Trophoblast cell (in vitro differentiated cells and primary cell): ENCODE data around the gene PTCD1.

Source experiments
- DNase-seq, 2 donors: peaks; one replicate each; pipeline ENCODE4 v3.0.0-alpha.2; 2016
- H2AFZ ChIP-seq: 2 replicates; pipeline ENCODE4 v1.6.1; 2013; ENCODE audit warnings: low read length, moderate library complexity, mild to moderate bottlenecking; ENCODE audit not compliant: insufficient read depth, poor library complexity
- H2AK5ac ChIP-seq: 2 replicates; pipeline ENCODE4 v1.6.1; 2013; ENCODE audit warnings: mild to moderate bottlenecking, low read length
- H2BK120ac ChIP-seq: 2 replicates; pipeline ENCODE4 v1.6.1; 2013; ENCODE audit warnings: low read length, mild to moderate bottlenecking, moderate library complexity; ENCODE audit not compliant: insufficient read depth, poor library complexity
- H2BK12ac ChIP-seq: 2 replicates; pipeline ENCODE4 v1.6.1; 2013; ENCODE audit warnings: mild to moderate bottlenecking, low read length, moderate library complexity
- H2BK5ac ChIP-seq: 2 replicates; pipeline ENCODE4 v1.6.1; 2013; ENCODE audit warnings: low read length, low read depth, moderate library complexity, mild to moderate bottlenecking; ENCODE audit not compliant: poor library complexity
- H3K14ac ChIP-seq: 2 replicates; pipeline ENCODE4 v1.6.1; 2013; ENCODE audit warnings: mild to moderate bottlenecking, low read length
- H3K18ac ChIP-seq: 2 replicates; pipeline ENCODE4 v1.6.1; 2013; ENCODE audit warnings: mild to moderate bottlenecking, low read length
- H3K23ac ChIP-seq: 2 replicates; pipeline ENCODE4 v1.6.1; 2013; ENCODE audit warnings: low read length
- H3K27ac ChIP-seq: 2 replicates; pipeline ENCODE4 v1.5.1; 2013; ENCODE audit warnings: low read depth, mild to moderate bottlenecking, inconsistent platforms, low read length, moderate library complexity
- H3K27me3 ChIP-seq: 2 replicates; pipeline ENCODE4 v1.6.1; 2013; ENCODE audit warnings: inconsistent platforms, mild to moderate bottlenecking, low read length, moderate library complexity; ENCODE audit not compliant: insufficient read depth
- H3K36me3 ChIP-seq, 2 experiments: 1 replicate in 1 of 2; 2 replicates in 1 of 2; pipeline ENCODE4 v1.6.1; 2013; ENCODE audit warnings: low read length in 2 of 2, mild to moderate bottlenecking in 2 of 2, moderate library complexity in 1 of 2; ENCODE audit not compliant: insufficient read depth in 2 of 2, control insufficient read depth in 1 of 2
- H3K4ac ChIP-seq: 2 replicates; pipeline ENCODE4 v1.6.1; 2013; ENCODE audit warnings: low read depth, mild to moderate bottlenecking, low read length, moderate library complexity
- H3K4me1 ChIP-seq, 2 experiments: 1 replicate in 1 of 2; 2 replicates in 1 of 2; pipeline ENCODE4 v1.6.1; 2013; ENCODE audit warnings: low read length in 2 of 2, mild to moderate bottlenecking in 2 of 2, moderate library complexity in 1 of 2; ENCODE audit not compliant: insufficient read depth in 2 of 2, control insufficient read depth in 1 of 2
- H3K4me2 ChIP-seq: 2 replicates; pipeline ENCODE4 v1.6.1; 2013; ENCODE audit warnings: inconsistent platforms, mild to moderate bottlenecking, low read length, moderate library complexity
- H3K4me3 ChIP-seq: 2 replicates; pipeline ENCODE4 v1.5.1; 2013; ENCODE audit warnings: mild to moderate bottlenecking, low read depth, low read length, inconsistent platforms
- H3K79me1 ChIP-seq: one replicate; pipeline ENCODE4 v1.6.1; 2013; ENCODE audit warnings: low read length
- H3K79me2 ChIP-seq: 2 replicates; pipeline ENCODE4 v1.6.1; 2013; ENCODE audit warnings: low read length, mild to moderate bottlenecking; ENCODE audit not compliant: control insufficient read depth, insufficient read depth, poor library complexity
- H3K9ac ChIP-seq: 2 replicates; pipeline ENCODE4 v1.6.1; 2013; ENCODE audit warnings: mild to moderate bottlenecking, low read length
- H3K9me3 ChIP-seq: 2 replicates; pipeline ENCODE4 v1.6.1; 2013; ENCODE audit warnings: low read depth, mild to moderate bottlenecking, control low read depth, inconsistent platforms, low read length; ENCODE audit not compliant: insufficient read depth
- H4K12ac ChIP-seq: 2 replicates; pipeline ENCODE4 v1.6.1; 2013; ENCODE audit warnings: low read depth, mild to moderate bottlenecking, low read length, moderate library complexity
- H4K8ac ChIP-seq: 2 replicates; pipeline ENCODE4 v1.6.1; 2013; ENCODE audit warnings: low read depth, mild to moderate bottlenecking, low read length, moderate library complexity
- H4K91ac ChIP-seq: one replicate; pipeline ENCODE4 v1.6.1; 2013; ENCODE audit warnings: low read depth, mild to moderate bottlenecking, low read length, moderate library complexity
- WGBS: extraction: QIAGEN DNeasy Blood & Tissue Kit; methylation state at CpG from one replicate; pipeline ENCODE4 v1.1.7; 2013; ENCODE audit warnings: missing lambda C conversion rate; ENCODE audit not compliant: insufficient read length, insufficient coverage; ENCODE audit errors: extremely low coverage; 5-methylcytosine and 5-hydroxymethylcytosine counted together

Gene PTCD1

DNA sequence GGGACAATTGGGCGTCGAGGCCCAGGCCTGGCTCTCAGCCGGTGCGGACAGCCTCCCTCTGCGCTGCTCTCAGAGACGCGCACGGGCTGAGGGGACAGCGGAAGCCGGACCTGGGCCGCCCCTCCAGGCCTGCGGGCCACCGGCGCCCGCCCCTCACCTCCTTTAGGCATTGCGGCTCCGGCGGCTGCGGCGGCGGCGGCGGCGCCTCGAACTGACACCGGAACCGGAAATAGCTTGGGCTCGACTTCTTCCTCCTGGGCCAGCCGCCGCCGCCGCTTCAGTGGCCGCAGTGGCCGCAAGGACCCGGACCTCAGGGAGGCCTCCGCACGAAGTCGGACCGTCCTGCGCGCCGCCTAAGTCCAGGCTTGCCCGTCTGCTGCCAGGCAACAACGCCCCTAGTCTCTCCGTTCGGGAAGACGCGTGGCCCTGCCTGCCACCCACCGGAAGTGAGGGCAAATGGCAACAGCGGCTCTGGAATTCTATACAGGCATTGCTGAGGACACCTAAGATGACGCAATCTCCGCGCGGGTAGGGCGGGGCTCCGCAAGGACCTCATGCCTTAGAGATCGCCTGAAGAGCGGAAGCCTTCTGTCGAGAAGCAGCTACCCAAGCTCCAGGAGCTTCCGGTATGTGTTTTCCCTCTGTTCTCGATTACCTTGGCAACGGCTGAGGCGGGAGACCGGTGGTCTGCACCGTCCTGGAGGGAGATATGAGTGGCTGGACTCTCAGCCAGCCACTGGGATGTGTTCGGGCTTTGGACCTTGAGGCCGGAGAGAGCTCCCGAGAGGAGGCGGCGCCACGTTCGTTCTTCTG lies 30.0 kb downstream of the PTCD1 start, which contains the start of the genes BUD31 and PDAP1:
TSS of gene BUD31 (plus strand) at position 591 of the 813 bp plus-strand sequence. CDS start 2,124 bp downstream, outside the sequence.
TSS of gene PDAP1 (minus strand) at position 219 of the 813 bp plus-strand sequence. CDS start at position 170, 49 bp downstream.
- Histone ChIP-seq H4K12ac (peak within 1 kb of the TSS; percentile 98), H3K79me1 (peaks cover 14% of the 10 kb centered on the region), H3K9ac (peak within 1 kb of the TSS; percentile 97), H3K27me3 (peaks cover 2% of the 10 kb centered on the region), H3K23ac (no peak within 1 kb of the TSS), H3K36me3 (peaks cover 30 to 42% of the 10 kb centered on the region in 2 experiments), H3K4me2 (peak within 1 kb of the TSS; percentile 79), H3K4me1 (peaks cover 2 to 7% of the 10 kb centered on the region in 2 experiments), H2BK5ac (peak within 1 kb of the TSS; percentile 94), H3K79me2 (peaks cover 19% of the 10 kb centered on the region), H2AK5ac (peak within 1 kb of the TSS; percentile 99), H3K14ac (peak within 1 kb of the TSS; percentile 99), H4K8ac (peak within 1 kb of the TSS; percentile 99), H3K4me3 (peak within 1 kb of the TSS; percentile 97), H3K18ac (peak within 1 kb of the TSS; percentile 98), H3K4ac (peak within 1 kb of the TSS; percentile 99), H2BK12ac (peak within 1 kb of the TSS; percentile 41), H2BK120ac (peak within 1 kb of the TSS; percentile 95), H3K27ac (peak within 1 kb of the TSS; percentile 96), H4K91ac (peak within 1 kb of the TSS; percentile 88), H3K9me3 (no peaks in the 10 kb centered on the region), H2AFZ (peak within 1 kb of the TSS; percentile 81)
- no CpG with 5 or more reads among the region's 72 CpGs for WGBS
- DNase-seq, result peak; percentile 90 to 96

DNA sequence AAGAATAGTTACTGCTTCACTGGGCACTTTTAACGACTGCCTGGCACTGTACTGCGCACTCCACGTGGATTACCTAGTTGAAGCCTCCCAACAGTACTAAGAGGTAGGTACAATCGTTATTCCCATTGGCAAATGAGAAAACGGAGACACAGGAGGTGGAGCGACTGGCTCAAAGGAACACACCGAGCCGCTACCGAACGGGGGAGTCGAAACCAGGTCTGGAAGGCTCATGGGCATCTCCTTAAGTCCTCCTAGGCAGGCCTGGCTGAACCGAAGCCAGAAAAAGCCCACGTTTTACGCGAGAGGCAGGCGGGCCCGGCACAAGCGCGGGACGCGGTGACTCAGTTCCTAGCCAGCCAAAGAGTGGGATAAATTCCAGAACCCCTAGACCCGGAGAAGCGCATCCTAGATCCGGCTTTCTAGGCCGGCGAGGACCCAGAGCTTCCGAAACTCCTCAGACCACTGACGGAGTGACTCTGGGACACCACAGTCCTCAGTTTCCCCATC lies 30.7 kb downstream of the PTCD1 start:
- Histone ChIP-seq H2BK5ac (peak overlapping the region; percentile 91), H3K79me1 (peaks cover 14% of the 10 kb centered on the region), H3K79me2 (peaks cover 19% of the 10 kb centered on the region), H4K12ac (peak overlapping the region; percentile 98), H3K4me3 (peak overlapping the region; percentile 97), H2AK5ac (peak overlapping the region; percentile 99), H4K8ac (peak overlapping the region; percentile 99), H3K9ac (peak overlapping the region; percentile 97), H3K9me3 (no peaks in the 10 kb centered on the region), H2BK120ac (peak overlapping the region; percentile 95), H3K23ac (no peak overlapping the region), H3K18ac (peak overlapping the region; percentile 98), H3K4me2 (peak overlapping the region; percentile 79), H4K91ac (peak overlapping the region; percentile 88), H3K4ac (peak overlapping the region; percentile 99), H2BK12ac (peak overlapping the region; percentile 41), H3K36me3 (peaks cover 31 to 41% of the 10 kb centered on the region in 2 experiments), H2AFZ (peak overlapping the region; percentile 81), H3K4me1 (peaks cover 2 to 7% of the 10 kb centered on the region in 2 experiments), H3K27me3 (peaks cover 2% of the 10 kb centered on the region), H3K14ac (peak overlapping the region; percentile 99), H3K27ac (peak overlapping the region; percentile 96)
- DNase-seq, result peak; percentile 44 to 72
- no CpG with 5 or more reads among the region's 28 CpGs for WGBS

DNA sequence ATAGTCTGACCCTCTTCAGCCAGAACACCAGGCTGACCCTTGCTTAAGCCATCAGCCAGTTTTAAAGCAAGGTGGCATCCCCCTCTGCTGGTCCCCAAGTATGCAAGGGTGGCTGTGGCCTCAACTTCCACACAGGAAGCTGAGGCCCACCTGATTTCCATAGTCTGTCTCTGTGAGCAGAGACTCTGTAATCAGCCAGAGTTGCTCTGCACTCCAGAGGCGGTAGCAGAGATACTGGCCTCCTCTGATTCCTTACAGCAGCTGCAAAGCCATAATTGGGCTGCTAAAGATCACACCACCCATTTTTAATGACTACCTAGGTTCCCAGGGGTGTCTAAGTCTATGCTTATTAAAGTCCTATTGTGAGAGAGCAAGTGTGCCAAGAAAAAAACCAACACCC lies 32.0 kb downstream of the PTCD1 start:
- Histone ChIP-seq H3K79me2 (peaks cover 19% of the 10 kb centered on the region), H3K4me3 (no peak overlapping the region), H3K4me1 (peaks cover 2 to 7% of the 10 kb centered on the region in 2 experiments), H3K4ac (peak overlapping the region; percentile 16), H4K91ac (no peak overlapping the region), H3K36me3 (peaks cover 35 to 42% of the 10 kb centered on the region in 2 experiments), H3K27ac (no peak overlapping the region), H2BK120ac (no peak overlapping the region), H3K18ac (no peak overlapping the region), H2AFZ (no peak overlapping the region), H3K14ac (no peak overlapping the region), H4K8ac (no peak overlapping the region), H3K9me3 (no peaks in the 10 kb centered on the region), H2BK12ac (no peak overlapping the region), H3K79me1 (peaks cover 14% of the 10 kb centered on the region), H2BK5ac (no peak overlapping the region), H3K9ac (no peak overlapping the region), H2AK5ac (no peak overlapping the region), H3K4me2 (no peak overlapping the region), H3K27me3 (peaks cover 2% of the 10 kb centered on the region), H3K23ac (no peak overlapping the region), H4K12ac (no peak overlapping the region)
- DNase-seq, result no peak
- no CpG with 5 or more reads among the region's 1 CpG for WGBS

DNA sequence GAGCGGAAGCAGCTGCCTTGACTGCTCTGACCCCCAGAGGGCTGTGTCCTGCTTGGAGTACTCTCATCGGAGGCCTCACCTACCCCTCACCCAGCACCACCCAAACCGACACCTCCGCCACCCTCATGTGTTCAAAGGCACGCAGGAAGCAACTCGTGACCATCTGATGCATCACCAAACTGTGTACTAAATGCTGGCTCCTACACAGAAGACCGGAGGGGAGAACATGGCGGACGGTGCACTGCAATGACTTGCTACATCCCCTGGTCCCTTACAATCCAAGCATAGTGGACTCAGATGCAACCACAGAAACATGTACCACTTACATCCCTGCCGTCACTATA lies 33.6 kb downstream of the PTCD1 start:
- Histone ChIP-seq H3K23ac (no peak overlapping the region), H3K27ac (no peak overlapping the region), H3K4me3 (peak overlapping the region; percentile 31), H3K4me2 (no peak overlapping the region), H3K79me1 (peaks cover 14% of the 10 kb centered on the region), H2AK5ac (no peak overlapping the region), H3K9me3 (no peaks in the 10 kb centered on the region), H4K12ac (no peak overlapping the region), H3K27me3 (peaks cover 2% of the 10 kb centered on the region), H2AFZ (no peak overlapping the region), H4K91ac (no peak overlapping the region), H3K36me3 (peaks cover 41 to 45% of the 10 kb centered on the region in 2 experiments), H3K9ac (no peak overlapping the region), H3K18ac (peak overlapping the region; percentile 25), H4K8ac (no peak overlapping the region), H2BK5ac (no peak overlapping the region), H3K4ac (peak overlapping the region; percentile 15), H3K4me1 (peaks cover 0 to 7% of the 10 kb centered on the region in 2 experiments), H2BK120ac (no peak overlapping the region), H3K14ac (no peak overlapping the region), H3K79me2 (peaks cover 19% of the 10 kb centered on the region), H2BK12ac (no peak overlapping the region)
- no CpG with 5 or more reads among the region's 10 CpGs for WGBS
- DNase-seq, result peak; percentile 74 to 85
